Keratinocyte (primary cell): ENCODE data around the gene AZIN2. TPM values are rescaled to one million over a fixed set of nuclear protein-coding genes. Genes with fewer than 3 reads are reported as not detected.

Experiments used
- DNase-seq: peaks from one replicate; pipeline ENCODE4 v3.0.0-alpha.2; 2011; ENCODE audit warnings: low read depth, missing footprints, low spot score
- FAIRE-seq: peaks from 2 replicates; lab custom pipeline; 2011; peaks lifted over from hg19 to GRCh38; lab: Jason Lieb, UNC
- H2AFZ ChIP-seq: 2 replicates; pipeline ENCODE4 v1.6.0; 2012; ENCODE audit warnings: low read length, control low read depth, inconsistent platforms; ENCODE audit not compliant: control insufficient read depth
- H3K27ac ChIP-seq: 2 replicates; pipeline ENCODE4 v1.5.1; 2011; ENCODE audit warnings: low read length; ENCODE audit not compliant: control insufficient read depth, insufficient read depth
- H3K27me3 ChIP-seq: 3 replicates; pipeline ENCODE4 v1.6.0; 2011; ENCODE audit warnings: low read length; ENCODE audit not compliant: control insufficient read depth, insufficient read depth; ENCODE audit errors: extremely low read depth
- H3K36me3 ChIP-seq, 2 experiments: 2 replicates in 1 of 2; 3 replicates in 1 of 2; pipeline ENCODE4 v1.5.1; 2011; ENCODE audit warnings: low read length in 2 of 2, mild to moderate bottlenecking in 1 of 2; ENCODE audit not compliant: control insufficient read depth in 2 of 2, insufficient read depth in 2 of 2; ENCODE audit errors: extremely low read depth in 1 of 2
- H3K4me1 ChIP-seq: 3 replicates; pipeline ENCODE4 v1.5.1; 2011; ENCODE audit warnings: low read length; ENCODE audit not compliant: control insufficient read depth, insufficient read depth; ENCODE audit errors: extremely low read depth
- H3K4me2 ChIP-seq: 3 replicates; pipeline ENCODE4 v1.6.0; 2011; ENCODE audit warnings: low read depth, low read length; ENCODE audit not compliant: control insufficient read depth, insufficient read depth; ENCODE audit errors: extremely low read depth
- H3K4me3 ChIP-seq, 3 experiments: fragments of 200-600 bp in 1 of 3; sonication (generic) in 1 of 3; 2 replicates in 2 of 3; 3 replicates in 1 of 3; pipeline ENCODE4 v1.5.1; 2011 to 2016; ENCODE audit warnings: low read length in 3 of 3, mild to moderate bottlenecking in 3 of 3, control low read depth in 2 of 3, inconsistent platforms in 1 of 3, low read depth in 1 of 3, mixed read lengths in 1 of 3, mixed run types in 1 of 3, moderate library complexity in 1 of 3; ENCODE audit not compliant: control insufficient read depth in 2 of 3, insufficient read depth in 2 of 3; ENCODE audit errors: extremely low read depth in 1 of 3
- H3K79me2 ChIP-seq: 2 replicates; pipeline ENCODE4 v1.6.0; 2012; ENCODE audit warnings: low read length; ENCODE audit not compliant: control insufficient read depth, insufficient read depth
- H3K9ac ChIP-seq: 3 replicates; pipeline ENCODE4 v1.6.0; 2011; ENCODE audit warnings: low read length; ENCODE audit not compliant: control insufficient read depth, insufficient read depth; ENCODE audit errors: extremely low read depth
- H3K9me1 ChIP-seq: 3 replicates; pipeline ENCODE4 v1.6.0; 2011; ENCODE audit warnings: low read length; ENCODE audit not compliant: control insufficient read depth, insufficient read depth; ENCODE audit errors: extremely low read depth
- H3K9me3 ChIP-seq: 2 replicates; pipeline ENCODE4 v1.5.1; 2012; ENCODE audit warnings: low read depth, low read length; ENCODE audit not compliant: control insufficient read depth
- H4K20me1 ChIP-seq: 3 replicates; pipeline ENCODE4 v1.6.0; 2011; ENCODE audit warnings: low read length; ENCODE audit not compliant: control insufficient read depth, insufficient read depth; ENCODE audit errors: extremely low read depth
- EZH2 ChIP-seq: IDR thresholded peaks from one replicate; pipeline ENCODE4 v1.6.1; 2012; ENCODE audit warnings: inconsistent platforms, mild to moderate bottlenecking, low read length, moderate library complexity
- dilution Hi-C: fragments of 300-500 bp; cut with MboI; formaldehyde crosslinking; loops from one replicate; pipeline ENCODE4 v1.7.0; 2020; ENCODE audit warnings: low sequenced_read_pairs; ENCODE audit not compliant: extremely low pct_ligation_motif_present
- polyA plus RNA-seq, 5 experiments: library from polyadenylated mRNA; depleted of rRNA in 3 of 5; stranded (reverse) in 3 of 5; stranded (forward) in 1 of 5; unstranded in 1 of 5; fragments of >200 nt; gene quantifications; 1 replicate in 1 of 5; 2 replicates in 3 of 5; 3 replicates in 1 of 5; pipeline versions ENCODE4 v1.2.1 to v1.2.3, GENCODE V29; 2011 to 2012; ENCODE audit warnings: missing spikeins in 2 of 5, low read depth in 1 of 5, low replicate concordance in 1 of 5
- TF ChIP-seq, protein P1 (sequence below), 3 experiments: IDR thresholded peaks in 1 of 3; conservative IDR thresholded peaks in 1 of 3; optimal IDR thresholded peaks in 1 of 3; 2 replicates in 2 of 3; 3 replicates in 1 of 3; pipeline versions ENCODE3 to v1.5.1; 2011; ENCODE audit warnings: low read length in 3 of 3, mild to moderate bottlenecking in 3 of 3, moderate library complexity in 2 of 3, control low read depth in 1 of 3, inconsistent platforms in 1 of 3; ENCODE audit not compliant: insufficient read depth in 2 of 3; ENCODE audit errors: extremely low read depth in 1 of 3

The AZIN2 gene
- polyA plus RNA-seq, 1 donor (not counting 4 experiments of a cell fraction or from before 2014, with no cell fraction given), result 6.7 TPM

- Histone ChIP-seq H3K36me3 (no peaks in the 10 kb centered on the region), H3K27me3 (no peaks in the 10 kb centered on the region), H4K20me1 (no peaks in the 10 kb centered on the region), H3K4me3 (no peak overlapping the region), H3K9me3 (no peaks in the 10 kb centered on the region), H3K79me2 (no peaks in the 10 kb centered on the region), H2AFZ (no peak overlapping the region), H3K27ac (no peak overlapping the region), H3K4me1 (peaks cover 11% of the 10 kb centered on the region), H3K4me2 (no peak overlapping the region), H3K9me1 (no peaks in the 10 kb centered on the region), H3K9ac (no peak overlapping the region)
- no peak for TF ChIP-seq EZH2
- TF ChIP-seq, protein P1, sequence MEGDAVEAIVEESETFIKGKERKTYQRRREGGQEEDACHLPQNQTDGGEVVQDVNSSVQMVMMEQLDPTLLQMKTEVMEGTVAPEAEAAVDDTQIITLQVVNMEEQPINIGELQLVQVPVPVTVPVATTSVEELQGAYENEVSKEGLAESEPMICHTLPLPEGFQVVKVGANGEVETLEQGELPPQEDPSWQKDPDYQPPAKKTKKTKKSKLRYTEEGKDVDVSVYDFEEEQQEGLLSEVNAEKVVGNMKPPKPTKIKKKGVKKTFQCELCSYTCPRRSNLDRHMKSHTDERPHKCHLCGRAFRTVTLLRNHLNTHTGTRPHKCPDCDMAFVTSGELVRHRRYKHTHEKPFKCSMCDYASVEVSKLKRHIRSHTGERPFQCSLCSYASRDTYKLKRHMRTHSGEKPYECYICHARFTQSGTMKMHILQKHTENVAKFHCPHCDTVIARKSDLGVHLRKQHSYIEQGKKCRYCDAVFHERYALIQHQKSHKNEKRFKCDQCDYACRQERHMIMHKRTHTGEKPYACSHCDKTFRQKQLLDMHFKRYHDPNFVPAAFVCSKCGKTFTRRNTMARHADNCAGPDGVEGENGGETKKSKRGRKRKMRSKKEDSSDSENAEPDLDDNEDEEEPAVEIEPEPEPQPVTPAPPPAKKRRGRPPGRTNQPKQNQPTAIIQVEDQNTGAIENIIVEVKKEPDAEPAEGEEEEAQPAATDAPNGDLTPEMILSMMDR (optimal IDR thresholded peaks at IDR 0.05 in 1 of 3, IDR thresholded peaks at IDR 0.05 in 1 of 3, conservative IDR thresholded peaks at IDR 0.05 in 1 of 3; ENCODE audit: extremely low read depth in 1 of 3, insufficient read depth in 2 of 3, low read length in 3 of 3), result no peak
- no peak for FAIRE-seq
- dilution Hi-C loops, result no loop called here
- no peak for DNase-seq
Measured at GRCh38 chr1:33043267-33044092, 37.5 kb upstream of the AZIN2 start.

- Histone ChIP-seq H3K27me3 (no peaks in the 10 kb centered on the region), H3K36me3 (no peaks in the 10 kb centered on the region), H2AFZ (no peak overlapping the region), H3K9me3 (no peaks in the 10 kb centered on the region), H3K9me1 (no peaks in the 10 kb centered on the region), H3K27ac (no peak overlapping the region), H3K4me3 (no peak overlapping the region), H3K79me2 (no peaks in the 10 kb centered on the region), H4K20me1 (no peaks in the 10 kb centered on the region), H3K4me2 (no peak overlapping the region), H3K4me1 (peaks cover 24% of the 10 kb centered on the region), H3K9ac (no peak overlapping the region)
- DNase-seq (no peak), FAIRE-seq (no peak)
- dilution Hi-C loops, result no loop called here
- TF ChIP-seq EZH2, result no peak
- TF ChIP-seq, protein P1 (optimal IDR thresholded peaks at IDR 0.05 in 1 of 3, IDR thresholded peaks at IDR 0.05 in 1 of 3, conservative IDR thresholded peaks at IDR 0.05 in 1 of 3; ENCODE audit: extremely low read depth in 1 of 3, insufficient read depth in 2 of 3, low read length in 3 of 3), result no peak
Measured at GRCh38 chr1:33045246-33045645, 35.7 kb upstream of the AZIN2 start.
